ENCODE results near the gene CCDC87.
"Not testable (repeated sequence)": the region's sequence is repeated elsewhere in the genome, so short reads cannot be mapped to it uniquely, and the experiment has no call there.

- TF ChIP-seq, protein P1, sequence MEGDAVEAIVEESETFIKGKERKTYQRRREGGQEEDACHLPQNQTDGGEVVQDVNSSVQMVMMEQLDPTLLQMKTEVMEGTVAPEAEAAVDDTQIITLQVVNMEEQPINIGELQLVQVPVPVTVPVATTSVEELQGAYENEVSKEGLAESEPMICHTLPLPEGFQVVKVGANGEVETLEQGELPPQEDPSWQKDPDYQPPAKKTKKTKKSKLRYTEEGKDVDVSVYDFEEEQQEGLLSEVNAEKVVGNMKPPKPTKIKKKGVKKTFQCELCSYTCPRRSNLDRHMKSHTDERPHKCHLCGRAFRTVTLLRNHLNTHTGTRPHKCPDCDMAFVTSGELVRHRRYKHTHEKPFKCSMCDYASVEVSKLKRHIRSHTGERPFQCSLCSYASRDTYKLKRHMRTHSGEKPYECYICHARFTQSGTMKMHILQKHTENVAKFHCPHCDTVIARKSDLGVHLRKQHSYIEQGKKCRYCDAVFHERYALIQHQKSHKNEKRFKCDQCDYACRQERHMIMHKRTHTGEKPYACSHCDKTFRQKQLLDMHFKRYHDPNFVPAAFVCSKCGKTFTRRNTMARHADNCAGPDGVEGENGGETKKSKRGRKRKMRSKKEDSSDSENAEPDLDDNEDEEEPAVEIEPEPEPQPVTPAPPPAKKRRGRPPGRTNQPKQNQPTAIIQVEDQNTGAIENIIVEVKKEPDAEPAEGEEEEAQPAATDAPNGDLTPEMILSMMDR (IDR thresholded peaks at IDR 0.05), result not testable (repeated sequence)
- TF ChIP-seq POLR2A (IDR thresholded peaks at IDR 0.05), result not testable (repeated sequence)
These were observed 13.7 kb upstream of the CCDC87 start for GRCh38 chr11:66606608-66607007.

All from testis (tissue), 2 donors.